Activated T-cell treated with anti-CD3 and anti-CD28 coated beads, Interleukin-2, amount 50 U/mL, for 1 hour (primary cell): Measurements from ENCODE around the gene C1orf87.
"Not testable (repeated sequence)": the region's sequence is repeated elsewhere in the genome, so short reads cannot be mapped to it uniquely, and the experiment has no call there.

Experiments used
- DNase-seq: peaks from one replicate; pipeline ENCODE4 v3.0.0-alpha.2; 2020

Gene C1orf87

DNA sequence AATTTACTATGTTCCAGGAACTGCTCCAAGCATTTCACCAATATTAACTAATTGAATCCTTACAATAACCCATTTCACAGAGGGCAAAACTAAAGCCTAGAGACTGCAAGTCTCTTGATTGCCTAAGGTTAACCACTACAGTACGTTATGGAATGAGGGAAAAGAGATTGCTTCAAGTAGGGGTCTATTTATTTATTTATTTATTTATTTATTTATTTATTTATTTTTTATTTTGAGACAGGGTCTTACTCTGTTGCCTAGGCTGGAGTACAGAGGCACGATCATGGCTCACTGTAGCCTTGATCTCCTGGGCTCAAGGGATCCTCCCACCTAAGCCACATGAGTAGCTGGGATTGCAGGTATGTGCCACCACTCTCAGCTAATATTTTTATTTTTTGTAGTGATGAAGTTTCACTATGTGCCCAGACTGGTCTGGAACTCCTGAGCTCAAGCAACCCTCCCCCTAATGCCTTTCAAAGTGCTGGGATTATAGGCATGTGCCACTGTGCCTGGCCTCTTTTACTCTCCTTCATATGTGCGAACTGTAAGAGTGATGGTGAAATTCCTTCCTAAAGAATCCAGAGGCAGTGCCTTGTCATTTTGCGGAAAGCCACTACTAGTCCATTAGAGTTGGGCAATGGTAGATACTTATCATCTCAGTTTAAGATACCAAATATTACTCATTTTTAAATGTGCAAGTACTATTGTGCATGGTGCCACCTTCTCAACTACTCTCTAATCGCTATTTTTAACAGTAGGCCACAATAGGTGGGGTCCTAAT is 81.3 kb downstream of the C1orf87 start:
- no peak for DNase-seq

DNA sequence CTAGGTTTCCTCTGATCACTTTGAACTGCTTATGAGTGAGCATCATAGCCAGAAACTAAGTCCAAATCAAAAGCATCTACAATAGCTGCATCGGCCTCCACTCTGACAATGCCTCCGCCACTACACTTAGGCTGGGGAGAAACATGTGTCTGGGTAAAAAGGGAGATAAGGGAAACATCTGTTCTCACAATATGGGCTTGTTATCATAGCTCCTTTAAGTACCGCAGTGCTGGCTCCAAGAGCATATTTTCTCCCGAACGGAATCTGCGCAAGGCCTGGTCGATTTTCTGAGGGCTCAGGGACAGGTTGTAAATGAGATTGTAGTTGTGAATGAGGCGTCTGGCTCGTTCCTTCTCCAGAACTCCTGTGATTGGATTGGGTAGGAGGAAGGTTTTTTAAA is 83.1 kb downstream of the C1orf87 start:
- DNase-seq: no peak

- DNase-seq: no peak
These were observed 86.9 kb downstream of the C1orf87 start for GRCh38 chr1:59986516-59987310.

- no peak for DNase-seq
These were observed 87.6 kb downstream of the C1orf87 start for GRCh38 chr1:59985911-59986515.

DNA sequence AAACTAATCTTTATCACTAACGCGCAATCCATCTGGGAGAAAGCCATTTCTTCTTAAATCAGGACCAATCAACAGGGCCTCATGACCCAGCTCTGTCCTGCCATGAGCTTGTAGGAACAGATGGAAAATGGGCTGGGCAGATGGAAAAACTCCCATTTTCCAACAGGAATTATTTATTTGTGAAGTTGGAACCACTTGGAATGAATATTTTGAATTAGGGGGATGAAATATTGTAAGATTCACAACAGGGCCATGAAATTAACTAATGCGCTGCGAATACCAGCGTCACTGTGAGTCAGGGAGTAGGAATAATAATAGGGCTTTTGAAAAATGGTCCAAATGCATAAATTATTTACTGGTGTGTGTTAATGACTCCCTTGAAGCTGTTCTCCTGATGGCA is 93.9 kb downstream of the C1orf87 start:
- no peak for DNase-seq

GRCh38 chr1:59978511-59978910 is 95.1 kb downstream of the C1orf87 start:
- no peak for DNase-seq

DNA sequence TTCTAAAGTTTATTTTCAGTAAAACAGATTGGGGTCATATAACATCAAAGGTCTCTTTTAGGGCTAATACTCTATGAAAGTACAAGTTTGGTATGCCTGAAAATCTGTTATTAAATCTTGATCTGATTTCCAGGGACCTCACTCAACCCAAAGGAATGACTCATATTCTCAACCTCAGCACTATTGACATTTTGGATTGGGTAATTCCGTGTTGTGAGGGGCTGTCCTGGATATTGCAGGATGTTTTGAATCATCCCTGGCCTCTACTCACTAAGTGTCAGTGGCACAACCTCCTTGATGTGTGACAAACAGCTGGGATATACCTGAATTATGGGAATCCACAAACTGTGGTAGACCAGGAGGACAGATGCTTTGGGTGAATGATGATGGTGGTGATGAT is 95.5 kb downstream of the C1orf87 start:
- no peak for DNase-seq

DNA sequence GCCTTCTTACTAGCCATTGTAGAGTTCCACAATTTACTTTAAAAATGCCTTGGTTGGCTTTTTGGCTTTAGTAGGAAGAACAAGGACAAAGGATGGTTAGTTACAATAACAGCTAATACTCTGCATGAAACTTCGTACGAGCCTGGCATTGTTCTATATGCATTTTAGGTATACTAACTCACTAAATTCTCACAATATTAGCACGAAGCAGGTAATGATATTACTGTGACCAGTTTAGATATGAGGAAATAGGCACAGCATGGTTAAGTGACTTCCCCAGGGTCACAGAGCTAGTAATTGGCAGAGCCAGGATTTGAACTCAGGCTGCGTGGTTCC is 96.5 kb downstream of the C1orf87 start:
- DNase-seq: no peak

DNA sequence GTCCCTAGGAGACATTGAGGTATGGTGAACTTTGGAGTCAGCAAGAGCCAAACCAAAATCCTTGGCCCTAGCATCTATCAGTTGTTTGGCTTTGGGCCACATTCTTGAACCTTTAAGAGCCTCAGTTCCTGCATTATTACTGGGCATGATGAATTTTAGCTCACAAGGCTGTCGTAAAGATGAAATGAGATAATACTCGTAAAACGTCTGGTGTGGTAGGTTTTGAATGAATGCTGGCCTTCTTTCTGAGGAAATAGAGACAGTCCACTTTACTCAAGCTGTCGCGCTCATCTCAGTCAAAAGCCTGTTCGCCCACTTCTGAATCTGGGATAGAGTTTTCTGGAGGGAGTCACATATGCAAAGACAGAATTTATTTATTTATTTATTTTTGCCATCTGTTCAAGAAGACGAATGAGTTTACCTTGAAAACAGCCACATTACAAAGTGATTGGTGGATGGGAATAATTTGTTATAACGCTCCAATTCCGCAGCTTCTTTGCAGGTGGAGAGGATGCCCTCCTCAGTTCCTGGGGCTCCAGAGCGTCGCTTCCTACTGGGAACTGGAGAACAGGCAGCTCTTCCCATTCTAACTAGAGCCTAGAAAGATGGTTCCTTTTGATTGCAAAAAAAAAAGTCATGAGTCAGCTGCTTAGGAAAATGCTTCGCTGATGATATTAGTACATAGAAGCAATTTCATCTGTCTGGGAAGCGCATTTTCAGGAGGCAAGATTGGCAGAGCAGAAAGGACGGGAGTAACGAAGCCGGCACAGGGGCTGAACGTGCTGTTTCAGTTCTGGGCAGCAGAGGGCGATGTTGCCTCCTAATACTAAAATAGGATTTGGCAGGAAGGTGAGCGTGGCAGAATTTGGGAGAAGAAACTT is 97.1 kb downstream of the C1orf87 start:
- DNase-seq: peak; percentile 49

DNA sequence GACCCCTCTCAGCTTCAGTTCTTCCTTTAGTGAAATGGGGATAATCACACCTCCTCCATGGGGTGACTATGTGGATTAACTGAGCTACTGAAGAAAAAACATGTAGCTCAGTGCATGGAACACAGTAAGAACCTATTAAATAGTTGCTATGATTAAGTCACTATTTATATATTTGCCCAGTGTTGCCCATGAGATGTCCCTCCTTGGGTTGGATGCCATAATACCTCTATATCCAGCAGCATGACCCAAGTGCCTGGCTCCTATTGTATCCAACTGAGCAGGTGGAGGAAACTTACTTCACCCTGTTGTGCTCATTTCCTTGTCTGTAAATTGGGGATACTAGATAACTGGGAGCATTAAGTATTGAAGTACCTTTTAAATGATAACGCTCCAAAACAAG is 99.9 kb downstream of the C1orf87 start:
- no peak for DNase-seq

GRCh38 chr1:59972216-59972927 is 101.2 kb downstream of the C1orf87 start:
- no peak for DNase-seq

DNA sequence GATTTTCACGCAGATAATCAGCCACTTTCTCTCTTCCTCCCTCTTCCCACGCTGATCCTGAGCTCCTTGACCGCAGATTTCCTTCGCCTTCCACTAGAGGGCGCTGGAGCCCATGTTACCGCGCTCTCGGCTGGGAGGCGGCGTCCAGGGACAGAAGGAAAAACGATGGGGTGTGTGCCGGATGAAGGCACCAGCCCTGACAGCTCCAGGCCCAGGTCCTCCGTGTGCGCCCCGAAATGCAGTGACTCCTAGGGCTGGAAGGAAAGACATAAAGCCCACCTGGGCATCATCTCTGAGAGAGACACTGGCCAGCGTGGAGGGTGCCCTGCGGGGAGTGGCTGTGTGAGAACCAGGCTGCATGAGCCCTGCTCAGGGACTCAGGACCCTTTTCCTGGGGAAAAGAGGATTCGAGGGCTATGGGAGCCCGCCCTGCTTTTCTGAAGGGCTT is 102.1 kb downstream of the C1orf87 start:
- peak; percentile 50 for DNase-seq

- DNase-seq: not testable (repeated sequence)
These were observed 103.9 kb downstream of the C1orf87 start for GRCh38 chr1:59969542-59970175.

DNA sequence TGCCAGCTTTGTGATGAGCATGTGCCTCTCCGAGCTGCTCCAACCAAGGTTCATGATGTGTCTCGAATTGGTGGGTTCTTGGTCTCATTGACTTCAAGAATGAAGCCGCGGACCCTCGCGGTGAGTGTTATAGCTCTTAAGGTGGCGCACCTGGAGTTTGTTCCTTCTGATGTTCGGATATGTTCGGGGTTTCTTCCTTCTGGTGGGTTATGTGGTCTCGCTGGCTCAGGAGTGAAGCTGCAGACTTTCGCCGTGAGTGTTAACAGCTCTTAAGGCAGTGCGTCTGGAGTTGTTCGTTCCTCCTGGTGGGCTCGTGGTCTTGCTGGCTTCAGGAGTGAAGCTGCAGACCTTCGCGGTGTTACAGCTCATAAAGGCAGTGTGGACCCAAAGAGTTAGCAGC is 104.8 kb downstream of the C1orf87 start:
- not testable (repeated sequence) for DNase-seq

DNA sequence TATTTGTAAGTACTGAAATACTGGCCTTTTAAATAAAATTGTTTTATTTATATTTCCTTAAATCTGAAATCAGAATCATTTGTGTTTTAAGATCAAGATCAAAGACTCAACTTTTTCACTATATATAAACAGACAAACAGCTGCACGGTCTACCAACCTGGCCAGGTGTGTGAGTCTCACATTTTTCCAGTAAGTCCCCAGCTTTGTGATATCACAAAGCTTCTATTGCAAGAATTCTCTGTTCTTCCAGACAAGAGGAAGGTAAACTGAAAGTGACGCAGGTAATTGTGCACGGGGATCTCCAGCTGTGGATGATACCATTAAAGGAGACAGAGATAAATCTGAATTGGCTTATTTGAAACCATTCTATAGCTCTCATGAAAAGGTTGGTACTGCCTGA is 105.8 kb downstream of the C1orf87 start:
- no peak for DNase-seq

- no peak for DNase-seq
These were observed 106.4 kb downstream of the C1orf87 start for GRCh38 chr1:59967141-59967697.

GRCh38 chr1:59952065-59952464 is 121.5 kb downstream of the C1orf87 start:
- DNase-seq: no peak

DNA sequence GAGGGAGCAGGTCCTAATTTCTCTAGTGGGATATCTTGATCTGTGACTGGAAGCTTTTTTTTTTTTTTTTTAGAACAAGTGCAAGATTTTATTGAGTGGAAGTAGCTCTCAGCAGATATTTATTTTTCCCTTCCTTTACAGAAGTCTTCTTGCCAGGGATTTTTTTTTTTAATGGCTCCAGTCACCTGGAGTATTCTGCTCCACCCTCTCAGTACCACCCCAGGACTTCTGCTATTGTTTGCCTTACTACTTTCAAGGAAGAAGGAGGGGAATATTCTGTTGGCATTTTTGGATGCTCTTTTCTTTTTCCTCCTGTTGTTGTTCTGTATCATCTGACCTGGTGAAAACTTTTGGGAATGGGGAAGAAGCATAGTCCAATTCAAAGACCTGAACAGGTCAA is 123.9 kb downstream of the C1orf87 start:
- DNase-seq: no peak

GRCh38 chr1:59948990-59949389 is 124.6 kb downstream of the C1orf87 start:
- no peak for DNase-seq

DNA sequence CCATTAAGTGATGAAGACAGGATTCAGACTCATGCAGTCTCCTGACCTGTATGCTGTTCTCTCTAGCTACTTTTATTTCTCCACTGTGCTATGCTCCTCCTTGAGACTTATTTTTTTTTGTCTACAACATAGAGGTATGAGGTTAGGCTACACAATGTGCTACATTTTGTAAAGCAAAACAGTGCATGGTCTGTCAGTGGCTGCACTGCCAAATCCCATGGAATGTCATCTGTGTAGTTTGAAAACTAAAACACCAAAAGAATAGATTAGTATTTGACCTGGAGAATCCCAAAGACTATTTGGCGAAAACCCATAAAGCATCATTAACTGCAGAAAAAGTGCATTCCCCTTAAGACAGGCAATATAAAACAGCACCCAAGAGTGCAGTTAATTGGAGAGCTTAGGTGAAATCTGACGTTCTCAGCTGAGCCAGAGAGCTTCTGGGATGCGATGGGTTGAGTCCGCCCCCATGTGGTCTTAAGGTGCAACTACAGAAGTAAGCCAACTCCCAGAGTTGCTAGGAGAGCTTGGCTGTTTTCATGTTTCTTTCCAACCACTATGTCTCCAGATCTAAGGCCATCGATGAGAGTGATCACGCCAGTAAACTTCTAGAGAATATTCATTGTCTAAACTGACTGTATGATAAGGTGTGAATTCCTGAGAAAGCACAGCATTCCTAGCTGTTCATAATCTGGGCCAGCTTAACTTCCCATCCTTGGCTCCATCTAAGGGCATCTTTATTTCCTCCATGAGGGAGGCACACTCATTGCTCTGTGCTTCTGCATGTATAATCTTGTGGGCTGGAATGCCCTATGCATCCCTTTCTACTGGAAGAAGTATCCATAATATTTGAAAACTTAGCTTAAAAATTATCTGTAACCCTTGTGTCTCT is 126.3 kb downstream of the C1orf87 start:
- DNase-seq: peak; percentile 32
